Activated CD8-positive, alpha-beta memory T cell treated with anti-CD3 and anti-CD28 coated beads for 1 hour (primary cell): ENCODE results near the gene CDK9.

ENCODE experiments used
- DNase-seq, 2 donors: peaks; one replicate each; pipeline ENCODE4 v3.0.0-alpha.2; 2020; ENCODE audit warnings: low read depth in 1 of 2; ENCODE audit errors: extremely low read depth in 1 of 2

CDK9 gene

GRCh38 chr9:127801955-127802575 lies 16.2 kb downstream of the CDK9 start:
- DNase-seq = no peak

GRCh38 chr9:127802576-127803443 lies 17.0 kb downstream of the CDK9 start, which contains the start of gene FPGS:
TSS of gene FPGS (plus strand) at chr9:127802882. CDS start at chr9:127802925, 43 bp downstream.
- peak; percentile 48 to 76 for DNase-seq

- no peak for DNase-seq
These were observed 17.9 kb downstream of the CDK9 start for GRCh38 chr9:127803507-127804352.

GRCh38 chr9:127805620-127806019 lies 19.8 kb downstream of the CDK9 start:
- no peak for DNase-seq

- DNase-seq = no peak
These were observed 21.0 kb downstream of the CDK9 start for GRCh38 chr9:127806871-127807270.

- no peak for DNase-seq
These were observed 22.6 kb downstream of the CDK9 start for GRCh38 chr9:127808347-127809001.

GRCh38 chr9:127809002-127809539 lies 23.2 kb downstream of the CDK9 start:
- DNase-seq = no peak

- no peak for DNase-seq
These were observed 23.9 kb downstream of the CDK9 start for GRCh38 chr9:127809540-127810377.

- no peak for DNase-seq
These were observed 24.7 kb downstream of the CDK9 start for GRCh38 chr9:127810378-127811187.

GRCh38 chr9:127812011-127812410 lies 26.2 kb downstream of the CDK9 start:
- DNase-seq = no peak

- DNase-seq = no peak
These were observed 27.3 kb downstream of the CDK9 start for GRCh38 chr9:127812936-127813675.

GRCh38 chr9:127813686-127814226 lies 27.9 kb downstream of the CDK9 start:
- DNase-seq = no peak

GRCh38 chr9:127814619-127815511 lies 29.0 kb downstream of the CDK9 start:
- DNase-seq = no peak

- DNase-seq = no peak
These were observed 29.9 kb downstream of the CDK9 start for GRCh38 chr9:127815512-127816361.

- no peak for DNase-seq
These were observed 30.5 kb downstream of the CDK9 start for GRCh38 chr9:127816362-127816725.

GRCh38 chr9:127816728-127817127 lies 30.9 kb downstream of the CDK9 start:
- no peak for DNase-seq
